ENCODE data around the gene CCNI2.

Gene CCNI2

DNA sequence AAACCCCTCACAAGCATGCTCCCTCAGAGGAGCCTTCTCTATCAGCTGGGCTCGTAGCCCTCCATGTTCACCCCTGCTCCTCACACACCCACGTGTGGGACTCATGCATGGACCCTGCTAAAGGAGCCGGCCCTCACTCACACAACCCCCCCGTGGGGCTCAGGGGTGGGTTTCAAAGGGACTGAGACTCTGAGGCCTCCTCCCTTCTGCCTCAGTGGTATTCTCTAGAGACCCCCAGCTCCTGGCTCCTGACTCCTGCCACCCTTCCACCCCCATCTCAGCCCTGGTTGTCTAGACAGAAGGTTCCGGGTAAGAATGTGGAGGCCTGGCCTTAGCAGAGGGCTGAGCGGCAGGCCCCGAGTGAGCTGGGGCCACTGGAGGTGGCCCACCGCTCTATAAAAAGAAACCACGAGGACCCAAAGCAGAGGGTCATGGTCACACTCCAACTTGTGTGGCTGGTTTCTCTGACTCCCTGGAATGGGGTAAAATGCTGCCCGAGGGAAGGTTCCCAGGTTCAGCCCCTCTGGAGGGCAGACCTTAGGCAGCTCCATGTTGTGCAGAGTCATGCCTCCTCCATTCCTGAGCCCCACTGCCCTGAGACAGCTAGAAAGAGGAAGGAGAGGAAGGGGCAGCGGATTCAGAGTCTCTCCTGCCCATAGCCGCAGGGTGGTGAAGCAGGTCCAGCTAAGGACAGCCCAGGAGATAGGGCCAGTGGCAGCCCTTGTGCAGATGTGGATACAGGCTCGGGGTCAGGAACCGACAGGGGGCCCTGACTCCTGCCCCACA is 19.0 kb downstream of the CCNI2 start:
- H3K14ac ChIP-seq (ENCODE audit: low read length in 2 of 2): no peak overlapping the region
- no peak overlapping the region for H4K91ac ChIP-seq (ENCODE audit: low read length)
- no peak overlapping the region for H2AFZ ChIP-seq (ENCODE audit: low read depth, low read length)
- H3K27me3 ChIP-seq (ENCODE audit: control insufficient read depth in 1 of 2, insufficient read depth in 1 of 2, low read length in 2 of 2): no peaks in the 10 kb centered on the region
- no peak overlapping the region for H2BK15ac ChIP-seq (ENCODE audit: low read depth, poor library complexity, severe bottlenecking)
- peaks cover 19% of the 10 kb centered on the region for H3K4me1 ChIP-seq (ENCODE audit: control insufficient read depth, insufficient read depth, low read depth, low read length)
- H3K36me3 ChIP-seq (ENCODE audit: control insufficient read depth in 1 of 2, insufficient read depth in 2 of 2, low read depth in 1 of 2, low read length in 2 of 2): peaks cover 39 to 55% of the 10 kb centered on the region in 2 experiments
- H3K4me3 ChIP-seq (ENCODE audit: insufficient read depth in 1 of 2, low read depth in 1 of 2, low read length in 2 of 2): no peak overlapping the region
- no peak overlapping the region for H3K23ac ChIP-seq (ENCODE audit: low read length in 2 of 2)
- no peak overlapping the region for H3K9ac ChIP-seq (ENCODE audit: low read length)
- peak overlapping the region; percentile 13 for H4K8ac ChIP-seq (ENCODE audit: low read length)
- H2BK5ac ChIP-seq (ENCODE audit: low read depth, low read length, poor library complexity, severe bottlenecking): no peak overlapping the region
- no peak overlapping the region for H2BK120ac ChIP-seq (ENCODE audit: low read depth, low read length)
- WGBS: 96% methylated on average over 13 of the region's 14 CpGs
- no peak for DNase-seq
- no peak overlapping the region for H2BK12ac ChIP-seq (ENCODE audit: low read length in 2 of 2)
- no peak overlapping the region for H2AK5ac ChIP-seq (ENCODE audit: low read length, severe bottlenecking)
- no peak overlapping the region for H3K18ac ChIP-seq (ENCODE audit: low read depth in 1 of 2, low read length in 2 of 2)
- H3K4ac ChIP-seq (ENCODE audit: low read depth in 1 of 2, low read length in 2 of 2): no peak overlapping the region
- H3K4me2 ChIP-seq (ENCODE audit: low read length, poor library complexity, severe bottlenecking): no peak overlapping the region
- no peak overlapping the region for H3K27ac ChIP-seq (ENCODE audit: low read length, poor library complexity, severe bottlenecking)
- H3K9me3 ChIP-seq (ENCODE audit: control insufficient read depth, low read length): no peaks in the 10 kb centered on the region
- H3K79me1 ChIP-seq (replicated peaks; ENCODE audit: low read length, poor library complexity, severe bottlenecking): peaks cover 38% of the 10 kb centered on the region

DNA sequence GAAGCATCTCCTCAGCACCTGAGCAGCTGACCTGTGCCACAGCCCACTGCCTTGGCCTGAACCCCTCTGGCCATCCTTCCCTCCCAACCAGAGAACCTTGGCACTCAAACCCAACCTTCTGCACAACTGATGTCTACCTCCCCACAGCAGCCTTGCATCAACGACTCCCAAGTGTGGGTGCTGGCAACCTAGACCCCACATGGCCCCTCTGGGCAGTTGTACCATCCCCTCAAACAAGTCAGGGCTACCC is 19.5 kb downstream of the CCNI2 start:
- H3K4ac ChIP-seq (ENCODE audit: low read depth in 1 of 2, low read length in 2 of 2): no peak overlapping the region
- H2BK12ac ChIP-seq (ENCODE audit: low read length in 2 of 2): no peak overlapping the region
- H3K14ac ChIP-seq (ENCODE audit: low read length in 2 of 2): no peak overlapping the region
- no peak overlapping the region for H3K27ac ChIP-seq (ENCODE audit: low read length, poor library complexity, severe bottlenecking)
- no peak overlapping the region for H2BK120ac ChIP-seq (ENCODE audit: low read depth, low read length)
- no peak for DNase-seq
- H2BK5ac ChIP-seq (ENCODE audit: low read depth, low read length, poor library complexity, severe bottlenecking): no peak overlapping the region
- H3K27me3 ChIP-seq (ENCODE audit: control insufficient read depth in 1 of 2, insufficient read depth in 1 of 2, low read length in 2 of 2): no peaks in the 10 kb centered on the region
- H2AK5ac ChIP-seq (ENCODE audit: low read length, severe bottlenecking): no peak overlapping the region
- peak overlapping the region; percentile 18 for H4K91ac ChIP-seq (ENCODE audit: low read length)
- H3K9ac ChIP-seq (ENCODE audit: low read length): no peak overlapping the region
- peak overlapping the region; percentile 13 for H4K8ac ChIP-seq (ENCODE audit: low read length)
- no peak overlapping the region for H3K4me2 ChIP-seq (ENCODE audit: low read length, poor library complexity, severe bottlenecking)
- H3K36me3 ChIP-seq (ENCODE audit: control insufficient read depth in 1 of 2, insufficient read depth in 2 of 2, low read depth in 1 of 2, low read length in 2 of 2): peaks cover 34 to 50% of the 10 kb centered on the region in 2 experiments
- no peak overlapping the region for H3K23ac ChIP-seq (ENCODE audit: low read length in 2 of 2)
- H3K79me1 ChIP-seq (replicated peaks; ENCODE audit: low read length, poor library complexity, severe bottlenecking): peaks cover 38% of the 10 kb centered on the region
- WGBS: 100% methylated on average over 1 of the region's 1 CpG
- H3K4me3 ChIP-seq (ENCODE audit: insufficient read depth in 1 of 2, low read depth in 1 of 2, low read length in 2 of 2): no peak overlapping the region
- H3K18ac ChIP-seq (ENCODE audit: low read depth in 1 of 2, low read length in 2 of 2): no peak overlapping the region
- peaks cover 24% of the 10 kb centered on the region for H3K4me1 ChIP-seq (ENCODE audit: control insufficient read depth, insufficient read depth, low read depth, low read length)
- no peaks in the 10 kb centered on the region for H3K9me3 ChIP-seq (ENCODE audit: control insufficient read depth, low read length)
- H2BK15ac ChIP-seq (ENCODE audit: low read depth, poor library complexity, severe bottlenecking): no peak overlapping the region
- no peak overlapping the region for H2AFZ ChIP-seq (ENCODE audit: low read depth, low read length)

DNA sequence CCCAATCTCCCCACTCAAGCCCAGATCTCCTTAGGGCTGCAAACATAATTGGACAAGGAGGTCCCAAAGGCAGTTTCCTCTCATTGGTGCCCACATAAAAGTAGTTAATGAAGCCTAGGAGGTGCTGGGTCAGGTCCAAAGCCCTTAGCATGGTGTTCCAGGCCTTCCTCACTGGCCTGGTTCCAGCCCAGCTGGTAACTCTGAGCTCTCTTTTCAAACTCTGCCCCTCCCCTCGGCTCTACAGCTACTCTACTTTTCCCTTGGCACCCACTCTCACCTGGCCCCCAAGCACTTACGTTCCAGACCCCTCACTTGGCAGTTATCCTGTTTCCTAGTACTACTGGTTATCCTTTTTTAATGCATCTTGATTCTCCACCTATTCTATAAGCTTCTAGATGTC is 19.9 kb downstream of the CCNI2 start:
- Histone ChIP-seq H2BK15ac (ENCODE audit: low read depth, poor library complexity, severe bottlenecking) (no peak overlapping the region), H3K4me1 (ENCODE audit: control insufficient read depth, insufficient read depth, low read depth, low read length) (peaks cover 26% of the 10 kb centered on the region), H2AK5ac (ENCODE audit: low read length, severe bottlenecking) (peak overlapping the region; percentile 13), H2AFZ (ENCODE audit: low read depth, low read length) (no peak overlapping the region), H3K9ac (ENCODE audit: low read length) (peak overlapping the region; percentile 40), H3K4me2 (ENCODE audit: low read length, poor library complexity, severe bottlenecking) (no peak overlapping the region), H4K91ac (ENCODE audit: low read length) (no peak overlapping the region), H3K27me3 (ENCODE audit: control insufficient read depth in 1 of 2, insufficient read depth in 1 of 2, low read length in 2 of 2) (no peaks in the 10 kb centered on the region), H3K9me3 (ENCODE audit: control insufficient read depth, low read length) (no peaks in the 10 kb centered on the region), H2BK120ac (ENCODE audit: low read depth, low read length) (no peak overlapping the region), H3K36me3 (ENCODE audit: control insufficient read depth in 1 of 2, insufficient read depth in 2 of 2, low read depth in 1 of 2, low read length in 2 of 2) (peaks cover 30 to 46% of the 10 kb centered on the region in 2 experiments), H3K4me3 (ENCODE audit: insufficient read depth in 1 of 2, low read depth in 1 of 2, low read length in 2 of 2) (peak overlapping the region in 1 of 2 experiments; percentile 40), H3K27ac (ENCODE audit: low read length, poor library complexity, severe bottlenecking) (no peak overlapping the region), H3K18ac (ENCODE audit: low read depth in 1 of 2, low read length in 2 of 2) (peak overlapping the region in 1 of 2 experiments; percentile 65), H3K79me1 (replicated peaks; ENCODE audit: low read length, poor library complexity, severe bottlenecking) (peaks cover 40% of the 10 kb centered on the region), H3K23ac (ENCODE audit: low read length in 2 of 2) (no peak overlapping the region), H2BK5ac (ENCODE audit: low read depth, low read length, poor library complexity, severe bottlenecking) (no peak overlapping the region), H2BK12ac (ENCODE audit: low read length in 2 of 2) (no peak overlapping the region), H3K4ac (ENCODE audit: low read depth in 1 of 2, low read length in 2 of 2) (peak overlapping the region in 1 of 2 experiments; percentile 30), H4K8ac (ENCODE audit: low read length) (no peak overlapping the region), H3K14ac (ENCODE audit: low read length in 2 of 2) (no peak overlapping the region)
- WGBS: 98% methylated on average over 2 of the region's 2 CpGs
- no peak for DNase-seq

DNA sequence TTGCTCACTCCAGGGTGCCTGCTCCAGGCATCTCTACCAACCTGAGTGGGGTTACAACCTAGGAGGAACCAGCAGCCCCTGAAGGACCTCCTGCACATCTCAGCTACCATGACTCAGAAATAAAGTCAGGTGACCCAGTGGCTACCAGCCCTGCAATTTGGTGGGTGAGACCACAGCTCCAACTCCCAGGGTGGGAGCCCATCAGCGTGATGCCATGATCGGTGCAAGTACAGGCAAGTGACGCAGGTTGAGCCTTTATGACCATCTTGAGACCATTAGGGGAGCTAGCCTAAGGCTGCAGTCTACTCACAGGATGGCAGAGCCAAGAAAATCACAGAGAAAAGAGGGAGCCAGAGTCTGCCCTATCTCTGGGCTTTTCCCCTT is 21.3 kb downstream of the CCNI2 start:
- Histone ChIP-seq H3K9me3 (ENCODE audit: control insufficient read depth, low read length) (no peaks in the 10 kb centered on the region), H2BK5ac (ENCODE audit: low read depth, low read length, poor library complexity, severe bottlenecking) (no peak overlapping the region), H2BK120ac (ENCODE audit: low read depth, low read length) (no peak overlapping the region), H2AK5ac (ENCODE audit: low read length, severe bottlenecking) (no peak overlapping the region), H3K18ac (ENCODE audit: low read depth in 1 of 2, low read length in 2 of 2) (peak overlapping the region in 1 of 2 experiments; percentile 65), H3K14ac (ENCODE audit: low read length in 2 of 2) (peak overlapping the region in 1 of 2 experiments; percentile 93), H3K4ac (ENCODE audit: low read depth in 1 of 2, low read length in 2 of 2) (peak overlapping the region in 1 of 2 experiments; percentile 32), H3K9ac (ENCODE audit: low read length) (no peak overlapping the region), H2AFZ (ENCODE audit: low read depth, low read length) (no peak overlapping the region), H4K91ac (ENCODE audit: low read length) (no peak overlapping the region), H3K27me3 (ENCODE audit: control insufficient read depth in 1 of 2, insufficient read depth in 1 of 2, low read length in 2 of 2) (no peaks in the 10 kb centered on the region), H3K4me2 (ENCODE audit: low read length, poor library complexity, severe bottlenecking) (no peak overlapping the region), H2BK15ac (ENCODE audit: low read depth, poor library complexity, severe bottlenecking) (no peak overlapping the region), H3K4me3 (ENCODE audit: insufficient read depth in 1 of 2, low read depth in 1 of 2, low read length in 2 of 2) (no peak overlapping the region), H3K79me1 (replicated peaks; ENCODE audit: low read length, poor library complexity, severe bottlenecking) (peaks cover 53% of the 10 kb centered on the region), H2BK12ac (ENCODE audit: low read length in 2 of 2) (peak overlapping the region in 1 of 2 experiments; percentile 45), H3K36me3 (ENCODE audit: control insufficient read depth in 1 of 2, insufficient read depth in 2 of 2, low read depth in 1 of 2, low read length in 2 of 2) (peaks cover 17 to 43% of the 10 kb centered on the region in 2 experiments), H3K4me1 (ENCODE audit: control insufficient read depth, insufficient read depth, low read depth, low read length) (peaks cover 38% of the 10 kb centered on the region), H3K23ac (ENCODE audit: low read length in 2 of 2) (no peak overlapping the region), H4K8ac (ENCODE audit: low read length) (no peak overlapping the region), H3K27ac (ENCODE audit: low read length, poor library complexity, severe bottlenecking) (no peak overlapping the region)
- 98% methylated on average over 3 of the region's 3 CpGs for WGBS
- no peak for DNase-seq
